GM12872 (cell line): ENCODE data around the gene PALLD.

Experiments
- TF ChIP-seq, protein P1 (sequence below): IDR thresholded peaks from 3 replicates; pipeline ENCODE4 v1.5.1; 2011; ENCODE audit warnings: low read depth, mild to moderate bottlenecking, low read length, moderate library complexity; ENCODE audit not compliant: insufficient read depth

PALLD gene

DNA sequence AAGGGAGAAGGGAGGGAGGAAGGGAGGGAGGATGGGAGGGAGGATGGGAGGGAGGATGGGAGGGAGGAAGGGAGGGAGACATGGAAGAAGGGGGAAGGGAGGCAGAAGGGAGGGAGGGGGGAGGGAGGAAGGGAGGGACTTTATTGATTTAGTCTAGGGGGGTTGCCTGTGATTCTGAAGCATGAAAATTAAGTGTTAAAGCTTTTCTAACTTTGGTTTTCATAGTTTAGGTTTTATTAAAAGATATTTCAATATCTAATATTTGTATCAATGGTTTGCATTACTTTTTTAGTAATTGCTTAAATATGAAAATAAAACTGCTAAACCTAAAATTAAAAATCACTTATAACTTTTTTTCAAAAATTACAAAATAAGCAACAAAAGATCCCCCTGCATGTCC, 2.4 kb downstream of the PALLD start:
- TF ChIP-seq, protein P1, sequence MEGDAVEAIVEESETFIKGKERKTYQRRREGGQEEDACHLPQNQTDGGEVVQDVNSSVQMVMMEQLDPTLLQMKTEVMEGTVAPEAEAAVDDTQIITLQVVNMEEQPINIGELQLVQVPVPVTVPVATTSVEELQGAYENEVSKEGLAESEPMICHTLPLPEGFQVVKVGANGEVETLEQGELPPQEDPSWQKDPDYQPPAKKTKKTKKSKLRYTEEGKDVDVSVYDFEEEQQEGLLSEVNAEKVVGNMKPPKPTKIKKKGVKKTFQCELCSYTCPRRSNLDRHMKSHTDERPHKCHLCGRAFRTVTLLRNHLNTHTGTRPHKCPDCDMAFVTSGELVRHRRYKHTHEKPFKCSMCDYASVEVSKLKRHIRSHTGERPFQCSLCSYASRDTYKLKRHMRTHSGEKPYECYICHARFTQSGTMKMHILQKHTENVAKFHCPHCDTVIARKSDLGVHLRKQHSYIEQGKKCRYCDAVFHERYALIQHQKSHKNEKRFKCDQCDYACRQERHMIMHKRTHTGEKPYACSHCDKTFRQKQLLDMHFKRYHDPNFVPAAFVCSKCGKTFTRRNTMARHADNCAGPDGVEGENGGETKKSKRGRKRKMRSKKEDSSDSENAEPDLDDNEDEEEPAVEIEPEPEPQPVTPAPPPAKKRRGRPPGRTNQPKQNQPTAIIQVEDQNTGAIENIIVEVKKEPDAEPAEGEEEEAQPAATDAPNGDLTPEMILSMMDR, result no peak

DNA sequence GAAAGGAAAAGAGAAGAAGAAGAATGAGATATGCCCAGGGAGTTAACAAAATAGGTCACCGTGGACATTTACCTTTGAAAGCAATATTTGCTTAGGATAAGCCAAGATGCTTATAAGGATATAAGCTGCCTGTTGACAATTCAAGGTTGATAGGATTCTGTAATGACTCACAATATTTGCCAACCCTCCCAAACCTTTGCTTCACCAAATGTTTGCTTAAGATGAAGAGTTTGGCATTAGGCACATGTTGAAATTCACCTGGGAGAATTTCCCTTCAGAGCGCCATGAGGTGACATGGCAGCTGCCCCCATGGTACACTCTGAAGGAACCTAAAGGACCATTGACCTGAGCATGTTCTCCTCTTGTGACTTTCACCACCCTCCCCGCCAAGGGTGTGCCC, 4.6 kb downstream of the PALLD start:
- TF ChIP-seq, protein P1, result no peak

DNA sequence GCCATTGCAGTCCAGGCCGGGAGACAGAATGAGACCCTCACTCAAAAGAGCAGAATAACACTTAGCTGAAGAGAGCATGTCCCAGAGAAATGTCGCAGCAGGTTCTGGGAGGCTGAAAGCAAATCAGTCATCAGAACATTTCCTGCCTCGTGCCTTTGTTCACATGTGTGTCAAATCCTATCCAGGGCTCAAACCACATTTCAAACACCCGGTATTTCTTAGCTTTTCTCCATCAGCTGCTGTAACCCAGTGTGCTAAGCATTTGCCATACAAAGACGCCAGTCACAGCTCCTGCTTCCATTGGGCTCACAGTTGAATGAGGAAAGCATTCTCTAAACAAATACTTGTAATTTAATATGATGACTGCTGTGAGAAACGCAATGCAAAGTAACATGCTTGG, 6.0 kb downstream of the PALLD start:
- TF ChIP-seq, protein P1, result no peak

DNA sequence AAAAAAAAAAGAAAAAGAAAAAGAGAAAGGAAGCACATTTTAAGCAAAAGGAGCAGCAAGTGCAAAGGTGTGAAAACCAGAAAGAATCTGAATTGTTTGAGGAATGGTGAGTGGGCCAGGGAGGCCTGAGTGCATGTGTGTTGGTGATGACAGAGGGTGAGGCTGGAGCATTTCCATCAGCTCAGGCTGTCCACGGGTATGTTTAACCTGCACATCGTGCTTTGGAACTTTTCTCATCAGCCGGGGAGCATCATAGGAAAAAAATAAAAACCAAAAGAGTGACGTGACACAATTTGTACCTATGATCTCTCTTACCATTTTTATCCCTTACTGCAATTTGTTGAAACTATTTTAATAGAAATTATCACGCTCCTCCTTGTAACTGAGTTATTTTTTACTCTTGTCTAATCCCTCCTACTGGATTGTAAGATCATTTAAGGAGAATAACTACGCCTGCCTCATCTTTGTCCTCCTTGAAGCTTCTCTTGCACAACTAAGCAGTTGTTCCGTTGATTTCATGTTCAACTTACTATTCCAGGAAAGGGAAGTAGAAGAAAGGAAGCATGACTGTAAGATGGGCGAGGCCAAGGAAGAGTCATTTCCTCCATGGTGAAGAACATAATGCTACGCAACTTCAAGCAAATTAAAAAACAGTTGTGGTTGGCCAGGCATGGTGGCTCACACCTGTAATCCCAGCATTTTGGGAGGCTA, 7.0 kb downstream of the PALLD start:
- TF ChIP-seq, protein P1, result no peak

DNA sequence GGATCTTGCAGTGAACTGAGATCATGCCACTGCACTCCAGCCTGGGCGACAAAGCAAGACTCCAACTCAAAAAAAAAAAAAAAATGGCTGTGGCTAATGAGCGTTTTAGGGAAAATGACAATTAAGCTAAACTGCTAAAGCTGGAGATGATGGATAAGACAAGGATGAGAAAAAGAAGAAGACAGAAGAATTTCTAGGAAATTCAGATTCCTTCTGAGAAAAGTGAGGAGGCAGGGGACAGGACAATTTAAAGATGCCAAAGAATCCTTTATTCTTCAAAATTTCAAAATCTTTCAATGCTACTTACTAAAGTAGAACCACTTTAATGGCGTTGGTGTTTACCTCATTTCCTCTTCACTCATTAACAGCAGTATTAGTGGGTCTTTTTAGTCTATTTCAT, 7.7 kb downstream of the PALLD start:
- TF ChIP-seq, protein P1, result no peak

DNA sequence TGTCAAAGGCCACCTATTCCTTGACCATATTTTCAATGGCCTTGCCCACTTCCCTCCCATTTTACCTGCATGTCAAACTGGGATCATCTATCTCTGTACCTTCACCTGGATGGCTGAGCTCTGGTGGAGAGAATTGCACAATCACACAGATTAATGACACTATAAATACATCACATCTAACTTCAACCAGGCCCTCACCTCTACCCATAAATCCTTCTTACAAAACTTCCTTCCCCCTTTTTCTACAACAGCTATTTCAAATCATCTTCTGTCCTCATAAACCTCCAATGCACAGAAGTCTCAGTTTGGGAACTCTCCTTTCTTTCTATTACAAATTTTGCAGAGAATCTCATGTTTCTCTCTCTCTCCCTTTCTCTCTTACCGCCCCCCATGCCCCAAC, 9.2 kb downstream of the PALLD start:
- TF ChIP-seq, protein P1, result no peak

DNA sequence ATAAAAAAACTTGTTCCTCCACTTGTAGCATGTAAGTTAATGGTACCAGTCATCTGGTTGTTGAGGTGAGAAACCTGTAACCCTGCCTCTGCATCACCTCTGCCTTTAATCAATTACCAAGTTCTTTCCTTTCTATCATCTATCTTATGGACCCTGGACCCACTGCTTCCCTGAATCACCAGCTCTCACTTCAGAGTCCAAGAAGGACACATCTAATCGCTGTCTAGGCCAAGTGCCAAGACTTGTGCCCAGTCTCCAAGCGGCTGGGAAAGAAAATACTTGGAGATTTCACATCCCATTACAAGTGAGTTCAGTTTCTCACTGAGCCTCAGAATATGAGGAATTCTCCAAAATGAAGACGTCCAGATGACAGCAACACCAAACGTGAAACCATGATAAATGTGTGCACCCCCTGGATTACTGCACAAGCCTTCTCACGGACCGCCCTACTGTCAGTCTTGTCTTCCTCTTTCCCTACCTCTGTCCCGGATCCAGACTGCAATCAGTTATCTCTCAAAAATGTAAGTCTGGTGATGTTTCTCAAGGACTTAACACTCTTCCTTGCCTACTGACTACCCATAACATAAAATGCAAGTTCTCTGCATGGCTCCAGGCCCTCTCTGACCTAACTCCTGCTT, 10.4 kb downstream of the PALLD start:
- TF ChIP-seq, protein P1, result no peak
